Right ventricle myocardium superior (tissue), 1 donor: Measurements from ENCODE around the gene MYLK. TPM values are rescaled to one million over a fixed set of nuclear protein-coding genes. Genes with fewer than 3 reads are reported as not detected.
A peak's percentile ranks its signal among the peaks of the same experiment; 100 is the strongest.

Source experiments
- ATAC-seq: fragments of 200-7000 bp; cut with Tn5 transposase; one replicate; pipeline ENCODE4 v1.9.1; 2020; ENCODE audit warnings: mild to moderate bottlenecking; ENCODE audit not compliant: poor library complexity
- DNase-seq: peaks from one replicate; pipeline ENCODE4 v3.0.0-alpha.2; 2020
- intact Hi-C: fragments of 100-400 bp; cut with DNase I; formaldehyde crosslinking; loops from one replicate; pipeline ENCODE4 v1.11.2; 2022
- total RNA-seq: library from RNA; stranded (reverse); fragmentation: NEBNext Ultra II Directional; extraction: Animal tissue kit (Norgen Biotek cat#: 25700); gene quantifications from one replicate; pipeline ENCODE4 v1.2.1, GENCODE V29; 2021
- donor health status: DM: no; HTN: yes; CAD: no; lungs with severe emphysema.

MYLK gene
- total RNA-seq, 1 donor from 2014 or later: 10.1 TPM

DNA sequence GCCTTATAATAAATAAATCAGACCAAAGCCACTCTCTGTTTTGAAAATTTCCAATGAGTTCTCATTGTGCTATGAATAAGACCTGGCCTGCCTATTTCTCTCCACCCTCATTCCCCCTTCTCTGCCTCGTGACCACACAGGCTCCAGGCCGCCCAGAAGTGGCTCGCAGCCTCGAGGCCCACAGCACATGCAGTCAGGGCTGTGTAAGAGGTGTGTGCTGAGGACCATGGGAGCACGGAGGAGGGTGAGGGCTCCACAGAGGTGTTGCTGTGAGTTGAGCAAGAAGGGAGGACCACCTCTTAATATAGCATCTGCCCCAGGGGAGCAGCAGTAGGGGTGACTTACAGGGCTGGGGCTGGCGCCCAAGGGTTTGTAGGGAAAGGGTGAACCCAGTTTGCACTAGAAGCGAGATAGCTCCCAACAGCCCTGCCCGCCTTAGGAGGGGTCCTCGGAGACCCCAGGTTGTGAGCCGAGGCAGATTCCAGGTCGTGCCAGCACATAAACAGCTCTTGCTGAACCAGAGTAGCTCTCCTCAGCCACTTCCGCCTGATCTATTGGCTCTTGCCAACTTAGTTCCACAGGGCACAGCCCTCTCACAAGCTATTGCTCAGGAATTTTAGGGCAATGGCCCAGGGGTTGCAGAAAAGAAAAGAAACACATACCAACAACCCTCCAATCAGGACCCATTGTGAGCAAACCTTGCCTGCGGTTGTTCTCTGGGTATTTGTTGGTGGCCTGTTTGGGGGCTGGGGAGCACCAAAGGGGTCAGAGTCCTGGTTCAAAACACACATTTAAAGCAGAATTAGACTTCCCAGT is 117.7 kb downstream of the MYLK start:
- intact Hi-C loops: no loop called here
- DNase-seq: no peak
- peak; percentile 57 for ATAC-seq

DNA sequence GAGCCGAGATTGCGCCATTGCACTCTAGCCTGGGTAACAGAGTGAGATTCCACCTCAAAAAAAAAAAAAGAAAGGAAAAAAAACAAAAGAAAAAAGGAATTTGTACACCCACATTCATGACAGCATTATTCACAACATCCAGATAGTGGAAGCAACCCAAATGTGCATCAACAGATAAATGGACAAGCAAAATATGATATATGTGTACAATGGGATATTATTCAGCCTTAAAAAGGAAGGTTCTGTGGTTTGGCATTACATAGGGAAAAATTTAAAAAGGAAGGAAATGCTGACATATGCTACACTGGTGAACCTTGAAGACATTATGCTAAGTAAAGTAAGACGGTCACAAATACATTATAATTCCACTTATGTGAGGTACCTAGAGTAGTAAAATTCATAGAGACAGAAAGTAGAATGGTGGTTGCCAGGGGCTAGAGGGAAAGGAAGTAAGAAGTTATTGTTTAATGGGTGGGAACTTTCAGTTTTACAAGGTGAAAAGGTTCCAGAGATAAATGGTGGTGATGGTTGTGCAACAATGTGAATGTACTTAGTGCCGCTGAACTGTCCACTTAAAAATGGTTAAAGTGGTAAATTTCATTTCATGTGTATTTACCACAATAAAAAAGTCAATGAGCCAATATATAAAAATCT is 118.5 kb downstream of the MYLK start:
- ATAC-seq: no peak
- no peak for DNase-seq
- intact Hi-C loops: no loop called here

DNA sequence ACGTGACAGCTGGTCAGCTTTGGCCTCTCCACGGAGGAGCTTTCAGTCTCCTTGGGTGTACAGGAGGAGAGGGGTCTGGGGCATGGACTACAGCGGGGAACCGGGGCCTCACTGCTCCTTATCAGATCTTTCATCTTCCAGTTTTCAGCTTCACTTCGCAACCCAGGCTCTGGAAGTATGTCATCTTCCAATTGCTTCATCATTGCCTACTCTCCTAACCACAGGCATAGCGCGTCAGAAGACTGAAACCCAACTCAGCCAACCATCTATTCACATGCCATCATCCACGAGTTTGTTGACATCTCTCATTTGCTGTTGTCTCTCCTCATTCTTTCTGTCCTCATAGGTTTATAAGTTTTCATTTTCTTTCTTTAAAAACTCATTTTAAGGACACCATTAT is 119.5 kb downstream of the MYLK start:
- intact Hi-C loops: no loop called here

DNA sequence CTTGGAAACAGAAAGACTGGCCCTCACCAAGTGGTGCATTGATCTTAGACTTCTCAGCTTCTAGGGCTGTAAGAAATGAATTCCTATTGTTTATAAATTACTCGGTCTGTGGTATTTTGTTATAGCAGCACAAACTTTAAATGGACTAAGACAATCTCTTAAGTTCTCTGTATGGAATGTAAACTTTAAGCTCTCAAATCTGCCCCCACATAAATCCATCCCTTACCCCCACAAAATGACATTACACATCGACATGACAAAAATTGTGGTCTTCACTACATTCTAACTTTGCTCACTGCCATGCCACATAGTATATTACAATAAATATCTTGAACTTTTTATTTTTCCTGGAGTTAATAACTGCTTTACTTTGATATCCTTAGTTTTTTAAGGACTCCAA is 121.3 kb downstream of the MYLK start:
- intact Hi-C loops: no loop called here
- ATAC-seq: no peak

More for the DNA sequence above, 119.5 kb downstream of the MYLK start:
- DNase-seq (no peak), ATAC-seq (no peak)

DNA sequence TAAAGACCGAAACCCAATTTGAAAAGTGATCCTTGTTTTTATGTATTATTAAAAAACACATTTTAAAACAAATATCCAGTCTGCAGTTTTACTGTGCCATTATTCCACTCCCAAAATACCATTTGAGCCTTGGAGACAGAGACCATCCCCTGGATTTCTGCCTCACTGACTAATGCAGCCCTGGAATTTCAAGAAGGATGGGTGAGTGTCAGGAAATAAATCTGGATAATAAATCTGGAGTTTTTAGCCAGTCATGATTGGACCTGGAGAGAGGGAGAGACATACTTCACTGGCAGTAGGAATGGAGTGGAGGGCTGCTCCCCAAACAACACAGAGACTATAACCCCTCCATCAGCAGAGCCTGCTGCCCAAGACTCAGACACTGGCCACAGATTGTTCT is 123.3 kb downstream of the MYLK start:
- intact Hi-C loops: no loop called here

More for the DNA sequence above, 121.3 kb downstream of the MYLK start:
- no peak for DNase-seq

DNA sequence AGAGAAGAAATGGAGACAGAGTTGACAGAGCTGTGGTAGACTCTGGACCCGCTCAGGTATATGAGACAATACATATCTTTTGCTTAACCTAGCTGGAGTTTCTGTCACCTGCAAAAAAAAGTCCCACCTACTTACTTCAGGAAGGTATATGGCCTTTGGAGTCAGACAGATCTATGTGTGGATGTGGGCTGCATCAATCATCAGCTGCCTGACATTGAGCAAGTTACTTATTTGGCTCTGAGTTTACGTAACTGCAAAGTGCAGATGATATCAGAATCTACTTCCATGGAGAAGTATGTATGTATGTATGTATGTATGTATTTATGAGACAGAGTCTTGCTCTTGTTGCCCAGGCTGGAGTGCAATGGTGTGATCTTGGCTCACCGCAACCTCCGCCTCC is 124.3 kb downstream of the MYLK start:
- intact Hi-C loops: no loop called here
- ATAC-seq (no peak), DNase-seq (no peak)

More for the DNA sequence above, 123.3 kb downstream of the MYLK start:
- ATAC-seq (no peak), DNase-seq (no peak)

DNA sequence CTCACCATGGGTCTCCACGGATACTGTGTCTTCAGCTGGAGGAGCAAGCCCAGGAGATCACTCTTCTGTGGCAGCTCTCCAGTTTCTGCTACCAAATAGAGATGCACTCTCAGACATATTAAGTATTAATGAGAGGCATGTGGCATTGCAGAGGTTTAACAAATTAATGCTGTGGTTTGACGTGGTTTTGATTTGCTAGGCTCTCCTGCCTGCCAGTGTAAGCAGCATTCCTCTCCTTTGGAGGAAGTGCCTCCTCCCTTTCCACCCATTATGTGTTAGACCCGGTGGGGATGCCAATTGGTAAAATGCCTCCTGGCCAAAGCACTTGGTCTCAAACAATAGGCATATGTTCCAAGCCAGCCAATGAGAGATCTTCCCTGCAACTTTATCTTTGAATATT is 124.8 kb downstream of the MYLK start:
- DNase-seq (no peak), ATAC-seq (no peak)
- intact Hi-C loops: no loop called here

DNA sequence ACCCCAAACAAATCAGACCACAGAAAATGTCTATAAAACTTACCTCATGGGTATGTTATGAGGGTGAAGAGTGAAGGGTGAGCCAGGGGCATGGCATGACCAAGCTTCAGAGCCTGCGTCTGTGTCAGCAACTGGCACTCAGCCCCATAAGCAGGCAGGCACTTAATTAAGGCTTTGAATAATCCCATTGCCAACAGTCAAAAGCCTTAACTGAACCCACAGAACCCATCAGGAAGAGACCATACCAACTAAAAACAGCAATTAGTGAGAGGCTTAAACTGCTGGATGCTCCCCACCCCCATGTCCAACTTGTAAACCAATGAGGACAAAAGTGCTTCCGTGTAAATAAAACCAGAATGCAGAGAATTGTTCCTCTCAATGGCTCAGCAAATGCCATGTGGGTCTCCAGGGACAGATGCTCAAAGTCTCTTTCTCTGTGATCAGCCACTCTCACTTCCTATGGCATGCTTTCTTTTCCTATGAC is 126.0 kb downstream of the MYLK start:
- intact Hi-C loops: no loop called here
- ATAC-seq: peak; percentile 49
- DNase-seq: no peak

DNA sequence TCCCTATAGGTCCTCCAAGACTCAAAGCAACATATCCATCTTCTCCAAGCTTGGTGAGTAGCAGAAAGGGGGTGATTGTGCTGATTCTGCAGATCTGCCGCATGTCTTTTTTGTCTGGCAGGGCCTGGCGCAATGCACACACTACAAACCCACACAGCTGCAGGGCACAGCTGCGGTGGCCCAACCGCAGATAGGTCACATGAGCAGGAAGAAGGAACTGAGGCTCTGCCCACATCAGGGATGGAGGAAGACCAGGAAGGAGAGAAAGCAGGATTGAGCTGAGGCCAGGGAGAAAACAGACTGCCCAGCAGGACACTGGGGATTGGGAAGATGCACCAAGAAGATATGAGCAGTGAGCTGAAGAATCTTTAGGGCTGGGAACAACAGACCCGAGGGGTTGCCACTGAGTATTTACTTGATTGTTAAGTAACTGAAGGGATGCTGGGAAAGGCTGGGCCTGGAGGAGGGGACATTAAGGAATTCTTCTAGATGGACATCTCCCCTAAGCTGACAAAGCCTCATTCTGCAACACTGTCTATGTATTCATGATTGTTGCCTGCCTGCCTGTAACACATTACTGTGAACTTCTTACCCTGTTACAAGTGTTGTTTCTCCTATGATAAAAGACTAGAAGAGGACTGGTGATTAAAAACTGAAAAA is 126.7 kb downstream of the MYLK start:
- DNase-seq (peak; percentile 84), ATAC-seq (peak; percentile 77)
- intact Hi-C loops: no loop called here

DNA sequence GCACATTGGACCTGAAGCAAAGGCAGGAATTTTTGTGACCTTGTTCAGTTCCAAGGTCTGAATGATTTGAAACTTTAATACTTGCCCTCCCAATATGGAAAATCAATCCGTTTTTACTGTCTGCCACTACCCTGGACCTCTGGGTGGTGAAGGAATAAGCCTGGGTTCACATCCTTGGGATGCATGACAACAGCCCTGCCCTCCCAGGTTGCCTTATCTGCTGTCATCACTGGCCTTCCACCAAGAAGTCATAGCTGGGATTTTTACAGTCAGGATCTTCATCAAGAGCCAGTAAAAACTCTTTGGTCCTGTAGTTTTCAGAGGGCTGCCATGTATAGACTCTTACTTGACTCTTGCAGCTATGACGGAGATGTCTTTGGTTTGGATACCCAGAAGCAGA is 128.6 kb downstream of the MYLK start:
- intact Hi-C loops: no loop called here
- ATAC-seq: no peak
- DNase-seq: no peak

DNA sequence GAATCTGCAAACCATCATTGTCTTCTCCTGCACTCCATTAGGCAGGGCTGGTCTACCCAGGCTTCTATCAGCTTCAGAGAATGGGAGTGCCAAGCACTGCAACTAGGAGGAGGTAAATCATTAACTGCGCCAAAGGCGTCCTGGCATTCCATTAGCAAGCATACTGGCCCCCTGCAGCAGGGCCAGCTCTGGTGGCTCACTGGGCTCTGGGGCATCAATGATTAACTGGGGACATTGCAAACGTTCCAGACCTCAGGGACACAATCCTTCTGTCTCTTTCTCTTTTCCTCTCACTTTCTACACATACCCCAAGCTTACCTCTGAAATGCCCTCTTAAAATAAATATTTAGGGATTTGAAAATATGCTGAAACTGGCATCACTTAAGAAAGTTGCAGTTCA is 129.0 kb downstream of the MYLK start:
- no peak for ATAC-seq
- intact Hi-C loops: no loop called here
- no peak for DNase-seq

DNA sequence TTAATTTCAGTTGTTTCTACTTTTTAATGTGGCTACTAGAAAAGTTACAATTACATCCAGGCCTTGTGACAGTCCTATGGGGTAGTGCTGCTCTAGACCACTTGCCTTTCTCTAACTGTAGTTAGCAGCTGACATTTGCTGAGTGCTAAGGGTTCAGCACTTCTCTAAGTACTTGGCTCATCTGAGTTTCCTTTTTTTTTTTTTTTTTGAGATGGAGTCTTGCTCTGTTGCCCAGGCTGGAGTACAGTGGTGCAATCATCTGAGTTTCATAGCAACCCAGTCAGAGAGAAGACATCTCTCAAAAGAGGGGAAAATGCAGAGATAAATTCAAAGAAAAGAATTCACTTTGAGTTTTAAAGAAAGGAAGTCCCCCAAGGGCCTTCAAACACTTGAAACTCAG is 130.8 kb downstream of the MYLK start:
- DNase-seq (no peak), ATAC-seq (no peak)
- intact Hi-C loops: no loop called here

DNA sequence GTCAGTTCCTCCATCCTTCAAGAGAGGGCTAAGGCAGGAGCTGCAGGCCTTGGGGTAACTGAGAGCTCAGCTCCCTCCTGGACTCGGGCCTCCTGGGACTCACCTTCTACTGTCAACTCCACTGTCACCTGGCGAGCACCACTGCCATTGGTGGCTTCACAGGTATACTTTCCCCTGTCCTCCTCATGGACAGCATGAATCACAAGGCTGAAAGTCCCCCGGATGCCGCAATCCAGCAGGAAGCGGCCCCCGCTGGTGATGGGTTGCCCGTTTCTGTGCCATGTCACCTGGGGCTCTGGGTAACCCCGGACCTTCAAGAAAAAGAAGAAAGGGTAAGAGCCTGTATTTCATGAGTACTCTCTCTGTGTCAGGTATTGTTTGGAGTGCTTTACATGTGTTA is 131.9 kb downstream of the MYLK start:
- intact Hi-C loops: no loop called here
- no peak for ATAC-seq
- DNase-seq: no peak

DNA sequence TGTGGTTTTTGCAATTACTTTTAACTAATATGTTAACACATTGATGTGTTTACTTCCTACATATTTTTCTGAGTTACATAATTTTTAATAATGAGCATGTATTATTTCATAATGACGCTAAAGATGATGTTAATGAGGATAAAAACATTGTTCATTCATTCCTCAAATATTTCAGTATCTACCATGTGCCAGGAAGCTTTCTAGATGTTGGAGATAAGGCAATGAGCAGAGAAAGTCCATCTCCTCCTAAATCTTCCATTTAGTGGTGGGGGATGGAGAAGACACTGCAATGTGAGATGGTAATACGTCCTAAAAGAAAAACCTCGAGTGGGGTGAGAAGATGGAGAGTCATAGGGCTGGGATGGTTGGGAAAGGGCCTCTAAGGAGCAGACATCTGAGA is 132.7 kb downstream of the MYLK start:
- intact Hi-C loops: no loop called here
- DNase-seq (no peak), ATAC-seq (no peak)

DNA sequence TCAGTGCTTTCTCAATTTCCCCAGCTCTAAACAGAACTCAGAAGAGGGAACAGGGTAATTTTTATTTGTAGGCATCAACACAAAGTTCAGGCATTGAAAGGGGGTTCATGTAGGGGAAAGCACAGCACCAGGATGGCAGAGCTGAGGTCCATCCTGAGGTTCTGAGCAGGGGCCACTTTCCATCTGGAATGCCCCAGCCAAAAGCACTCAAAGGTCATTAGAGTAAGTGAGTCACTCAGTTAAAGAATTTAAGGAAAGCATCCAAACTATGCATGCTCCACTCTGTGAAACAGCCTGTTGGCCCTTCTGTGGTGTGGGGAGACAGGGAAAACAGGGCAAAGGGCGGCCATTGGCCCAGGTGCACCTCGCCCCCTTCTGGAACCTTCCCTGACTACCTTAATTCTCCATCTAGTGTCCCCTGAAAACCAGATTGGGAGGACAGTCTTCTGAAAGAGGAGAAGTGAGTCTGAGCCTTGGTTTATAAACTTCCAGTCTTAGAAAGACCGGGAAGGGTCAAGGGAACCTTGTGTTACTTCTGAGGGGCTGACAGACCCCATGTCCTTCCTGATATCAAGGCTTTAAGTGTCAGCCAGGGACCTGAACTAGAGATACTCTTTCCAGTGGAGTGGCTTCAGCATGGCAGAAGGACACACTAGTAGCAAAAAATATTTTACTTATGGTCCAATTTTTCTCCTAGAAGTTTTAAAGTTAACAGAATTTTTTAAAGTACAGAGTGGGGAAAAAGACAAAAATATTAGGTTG is 133.3 kb downstream of the MYLK start:
- DNase-seq (no peak), ATAC-seq (peak; percentile 76)
- intact Hi-C loops: no loop called here

DNA sequence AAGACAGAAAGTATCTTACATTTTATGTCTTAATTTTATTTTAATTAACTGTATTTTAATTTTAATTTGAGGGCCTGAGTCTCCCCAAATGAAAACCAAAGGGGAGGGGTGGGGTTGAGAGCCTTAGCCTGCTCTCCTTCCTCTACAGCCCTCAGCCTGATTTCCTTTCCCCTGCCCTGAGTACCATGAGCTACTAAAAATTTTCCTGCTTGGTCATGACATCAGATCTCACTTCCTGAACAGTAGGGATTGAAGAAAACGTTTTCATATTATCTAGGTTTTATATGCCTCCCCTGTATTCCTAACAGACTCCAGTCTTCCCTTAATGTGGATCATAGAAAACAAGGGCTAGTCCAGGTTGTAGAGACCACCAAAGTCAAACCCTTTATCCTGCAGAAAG is 133.9 kb downstream of the MYLK start:
- peak; percentile 12 for ATAC-seq
- intact Hi-C loops: no loop called here

DNA sequence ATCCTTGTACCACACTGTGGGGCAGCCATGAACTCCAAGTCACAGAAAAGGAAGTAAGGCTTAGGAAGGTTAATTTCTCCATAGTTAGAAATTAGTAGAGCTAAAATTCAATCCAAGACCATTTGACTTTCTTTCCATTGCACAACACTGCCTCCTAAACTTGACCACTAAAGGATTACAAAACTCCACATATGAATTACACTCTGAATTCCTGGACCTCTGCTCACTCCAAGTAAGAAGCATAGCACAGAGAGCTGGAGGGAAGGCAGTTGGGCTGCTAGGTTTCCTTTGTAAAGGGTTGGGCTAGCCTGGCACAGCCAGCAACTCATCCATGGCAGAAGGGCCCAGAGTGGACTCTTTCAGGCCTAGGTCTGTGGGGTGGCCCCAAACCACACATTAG is 134.4 kb downstream of the MYLK start:
- no peak for DNase-seq
- ATAC-seq: peak; percentile 27
- intact Hi-C loops: no loop called here

More for the DNA sequence above, 133.9 kb downstream of the MYLK start:
- no peak for DNase-seq

DNA sequence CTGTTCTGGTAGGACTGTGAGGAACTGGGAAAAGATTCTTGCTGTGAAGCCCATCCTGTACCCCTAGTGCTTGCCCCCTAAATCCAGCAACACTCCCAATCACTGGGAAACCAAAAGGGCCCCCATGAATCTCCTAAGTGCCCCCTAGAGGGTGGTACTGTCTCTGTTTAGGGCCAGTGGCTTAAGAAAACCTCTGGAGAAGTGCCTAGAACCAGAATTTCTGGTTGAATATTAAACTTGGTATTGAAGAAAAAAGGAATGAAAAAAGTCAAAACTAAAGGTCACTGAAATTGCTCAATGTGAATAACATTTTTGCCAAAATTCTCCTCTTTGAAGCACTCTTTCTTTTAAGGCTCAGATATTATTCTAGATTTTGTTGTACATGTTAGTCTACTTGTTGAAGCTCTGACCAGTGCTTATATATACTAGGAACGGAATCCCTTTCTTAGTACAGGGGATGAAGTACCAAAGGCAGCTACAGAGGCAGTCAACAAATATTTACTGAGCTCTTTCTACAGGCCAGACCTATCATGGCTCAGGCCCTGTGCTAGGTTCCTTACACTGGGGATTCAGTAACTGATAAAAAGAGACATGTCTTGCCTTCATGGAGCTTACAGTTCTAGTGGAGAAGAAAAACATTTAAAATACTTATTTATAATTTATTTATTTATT is 138.8 kb downstream of the MYLK start:
- no peak for DNase-seq
- ATAC-seq: no peak
- intact Hi-C loops: no loop called here

DNA sequence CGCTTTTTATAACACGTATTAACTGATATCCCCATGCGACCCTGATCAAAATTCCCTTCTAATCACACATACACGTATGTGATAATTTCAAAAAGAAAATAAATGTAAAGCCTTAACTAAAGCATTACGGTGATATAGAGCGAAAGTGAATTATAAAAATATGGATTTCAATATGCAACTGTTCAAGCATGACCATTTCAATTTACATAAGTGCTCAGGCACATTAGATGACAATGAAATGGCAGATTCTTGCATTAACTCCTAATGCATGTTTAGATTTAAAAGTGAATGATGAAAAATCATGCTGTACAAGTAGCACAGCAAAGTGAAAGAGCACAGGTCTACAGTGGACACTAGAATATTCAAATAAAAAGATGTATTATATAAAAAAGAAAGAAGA is 140.1 kb downstream of the MYLK start:
- no peak for ATAC-seq
- DNase-seq: no peak
- intact Hi-C loops: no loop called here
